ENCODE results near the gene PER1.

DNA sequence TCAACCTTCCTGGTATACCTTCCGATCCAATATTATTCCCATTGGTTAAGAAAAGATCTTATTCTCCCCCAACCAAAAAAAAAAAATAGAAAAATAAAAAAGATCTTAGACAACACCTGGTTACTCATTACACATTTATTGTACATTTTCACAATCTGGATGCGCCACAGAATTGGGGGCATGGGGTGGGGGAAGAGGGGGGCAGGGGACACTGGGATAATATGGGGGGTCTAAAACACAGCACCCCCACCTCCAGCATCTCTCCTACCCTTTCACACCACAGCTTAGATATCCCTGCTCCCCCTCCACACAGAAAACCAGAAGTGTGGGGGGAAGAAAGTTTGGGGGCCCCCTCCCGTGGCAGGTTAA is 6.8 kb upstream of the PER1 start:
- TF ChIP-seq, protein P1, sequence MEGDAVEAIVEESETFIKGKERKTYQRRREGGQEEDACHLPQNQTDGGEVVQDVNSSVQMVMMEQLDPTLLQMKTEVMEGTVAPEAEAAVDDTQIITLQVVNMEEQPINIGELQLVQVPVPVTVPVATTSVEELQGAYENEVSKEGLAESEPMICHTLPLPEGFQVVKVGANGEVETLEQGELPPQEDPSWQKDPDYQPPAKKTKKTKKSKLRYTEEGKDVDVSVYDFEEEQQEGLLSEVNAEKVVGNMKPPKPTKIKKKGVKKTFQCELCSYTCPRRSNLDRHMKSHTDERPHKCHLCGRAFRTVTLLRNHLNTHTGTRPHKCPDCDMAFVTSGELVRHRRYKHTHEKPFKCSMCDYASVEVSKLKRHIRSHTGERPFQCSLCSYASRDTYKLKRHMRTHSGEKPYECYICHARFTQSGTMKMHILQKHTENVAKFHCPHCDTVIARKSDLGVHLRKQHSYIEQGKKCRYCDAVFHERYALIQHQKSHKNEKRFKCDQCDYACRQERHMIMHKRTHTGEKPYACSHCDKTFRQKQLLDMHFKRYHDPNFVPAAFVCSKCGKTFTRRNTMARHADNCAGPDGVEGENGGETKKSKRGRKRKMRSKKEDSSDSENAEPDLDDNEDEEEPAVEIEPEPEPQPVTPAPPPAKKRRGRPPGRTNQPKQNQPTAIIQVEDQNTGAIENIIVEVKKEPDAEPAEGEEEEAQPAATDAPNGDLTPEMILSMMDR (IDR thresholded peaks at IDR 0.05) = no peak
- no peak for TF ChIP-seq POLR2A (IDR thresholded peaks at IDR 0.05)
